Hepatic stellate cell (primary cell): ENCODE measurements around the gene VMP1.
"Not testable (repeated sequence)": the region's sequence is repeated elsewhere in the genome, so short reads cannot be mapped to it uniquely, and the experiment has no call there.

ENCODE experiments used
- DNase-seq: peaks from one replicate; pipeline ENCODE4 v3.0.0; 2011; ENCODE audit warnings: low spot score

Gene VMP1

DNA sequence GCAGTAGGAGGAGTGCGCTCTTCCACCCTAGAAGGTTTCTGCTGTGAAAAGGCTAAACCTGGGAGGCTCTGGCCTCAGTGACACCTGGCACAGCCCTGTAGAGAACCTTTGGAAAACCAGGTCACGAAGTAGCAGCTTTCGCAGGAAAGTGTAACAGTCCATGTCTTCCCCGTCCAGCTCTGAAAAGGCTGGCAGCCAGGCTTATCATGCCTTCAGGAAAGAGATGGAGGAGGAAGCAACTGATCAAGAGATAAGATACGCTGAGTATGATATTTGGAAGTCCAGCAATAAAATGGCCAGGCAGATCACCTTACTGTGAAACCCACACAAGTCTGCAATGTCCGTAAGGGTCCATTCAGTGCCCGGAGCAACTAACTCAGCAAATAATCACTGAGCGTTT, 163.0 kb downstream of the VMP1 start:
- no peak for DNase-seq

DNA sequence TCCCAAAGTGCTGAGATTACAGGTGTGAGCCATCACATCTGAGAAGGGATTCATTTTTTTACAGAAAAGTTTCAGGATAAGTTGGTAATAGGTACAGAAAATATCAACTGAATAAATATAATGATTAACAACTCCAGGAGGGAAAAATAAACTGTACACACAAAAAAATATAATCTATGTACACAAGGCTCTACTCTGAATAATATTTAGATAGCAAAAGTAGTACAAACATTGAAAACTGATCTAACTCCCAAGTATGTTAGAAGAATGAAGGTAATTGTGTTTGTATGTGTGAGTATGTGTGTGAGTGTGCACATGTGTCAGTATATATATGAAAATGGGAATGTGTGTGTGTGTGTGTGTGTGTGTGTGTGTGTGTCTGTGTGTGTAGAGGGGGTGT, 164.9 kb downstream of the VMP1 start:
- no peak for DNase-seq

- not testable (repeated sequence) for DNase-seq
Observed at GRCh38 chr17:59873414-59873813, 166.0 kb downstream of the VMP1 start.

GRCh38 chr17:59874376-59874775, 166.9 kb downstream of the VMP1 start:
- DNase-seq: no peak

GRCh38 chr17:59876107-59876506, 168.7 kb downstream of the VMP1 start:
- DNase-seq: no peak

GRCh38 chr17:59877965-59878364, 170.5 kb downstream of the VMP1 start:
- no peak for DNase-seq

- DNase-seq: no peak
Observed at GRCh38 chr17:59878624-59879023, 171.2 kb downstream of the VMP1 start.

DNA sequence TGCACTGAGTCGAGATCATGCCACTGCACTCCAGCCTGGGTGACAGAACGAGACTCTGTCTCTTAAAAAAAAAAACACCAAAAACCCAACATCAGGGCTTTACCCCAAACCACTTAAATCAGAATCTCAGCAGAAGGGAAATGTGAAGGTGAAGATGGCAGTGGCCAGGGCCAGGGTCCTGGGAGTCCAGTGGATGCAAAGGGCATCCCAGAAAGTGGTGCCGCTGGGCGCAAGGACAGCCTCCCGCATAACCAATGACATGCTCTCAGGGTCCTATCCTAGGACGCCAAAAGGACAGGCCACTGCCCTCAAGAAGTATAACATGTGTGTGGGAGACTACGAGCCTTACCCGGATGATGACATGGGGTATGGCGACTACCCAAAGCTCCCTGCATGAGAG, 177.4 kb downstream of the VMP1 start:
- no peak for DNase-seq

DNA sequence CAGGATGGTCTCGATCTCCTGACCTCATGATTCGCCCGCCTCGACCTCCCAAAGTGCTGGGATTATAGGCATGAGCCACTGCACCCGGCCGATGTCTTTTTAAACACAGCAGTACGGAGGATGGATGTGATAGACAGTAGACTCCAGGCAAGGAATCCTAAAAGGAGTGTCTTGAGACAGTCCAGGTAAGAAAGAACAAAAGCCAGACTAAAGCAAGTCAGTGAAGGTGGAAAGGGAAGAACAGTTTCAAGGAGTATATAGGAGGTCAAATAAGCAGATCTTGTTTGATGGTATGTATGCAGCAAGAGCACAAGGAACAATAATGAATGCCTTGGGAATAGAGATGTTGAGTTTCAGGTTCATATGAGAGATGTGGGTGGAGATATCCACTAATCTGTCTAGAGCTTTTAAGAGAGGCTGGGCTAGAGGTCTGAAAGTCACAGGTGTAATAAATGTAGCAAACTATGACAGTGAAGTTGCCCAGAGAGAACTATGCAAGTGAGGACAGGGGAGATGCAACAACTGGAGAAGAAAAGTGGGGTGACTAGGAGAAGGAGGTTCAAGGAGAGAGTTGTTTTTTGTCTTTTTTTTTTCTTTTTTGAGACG, 180.8 kb downstream of the VMP1 start:
- DNase-seq: no peak

GRCh38 chr17:59890720-59891119, 183.3 kb downstream of the VMP1 start:
- DNase-seq: peak; percentile 37
